Measurements from ENCODE around the gene HRAS. TPM values are rescaled to one million over a fixed set of nuclear protein-coding genes. Genes with fewer than 3 reads are reported as not detected.
"Not testable (repeated sequence)": the region's sequence is repeated elsewhere in the genome, so short reads cannot be mapped to it uniquely, and the experiment has no call there.

Gene HRAS
- total RNA-seq, result 12.9 TPM

GRCh38 chr11:535519-536454 is at the start of gene HRAS:
HRAS (minus strand) TSS chr11:535576.
- DNase-seq (ENCODE audit: low spot score), result peak; percentile 96
- ATAC-seq, result peak; percentile 83

GRCh38 chr11:584287-584686 is 48.9 kb upstream of the HRAS start:
- ATAC-seq (no peak), DNase-seq (ENCODE audit: low spot score) (no peak)

- DNase-seq (ENCODE audit: low spot score) (no peak), ATAC-seq (no peak)
Observed at GRCh38 chr11:581752-582151, 46.4 kb upstream of the HRAS start.

- DNase-seq (ENCODE audit: low spot score) (peak; percentile 75), ATAC-seq (peak; percentile 58)
Observed at GRCh38 chr11:581342-581741, 46.0 kb upstream of the HRAS start.

- ATAC-seq, result peak; percentile 15
Observed at GRCh38 chr11:579830-580601, 44.6 kb upstream of the HRAS start.

GRCh38 chr11:578276-579035 is 43.1 kb upstream of the HRAS start:
- ATAC-seq (peak; percentile 32), DNase-seq (ENCODE audit: low spot score) (peak; percentile 84)

More at GRCh38 chr11:579830-580601, 44.6 kb upstream of the HRAS start:
- DNase-seq (ENCODE audit: low spot score), result peak; percentile 74

- no peak for DNase-seq (ENCODE audit: low spot score)
- no peak for ATAC-seq
Observed at GRCh38 chr11:577611-577894, 42.2 kb upstream of the HRAS start.

- DNase-seq (ENCODE audit: low spot score) (peak; percentile 50), ATAC-seq (no peak)
Observed at GRCh38 chr11:576811-577610, 41.6 kb upstream of the HRAS start.

- ATAC-seq (peak; percentile 77), DNase-seq (ENCODE audit: low spot score) (peak; percentile 96)
Observed at GRCh38 chr11:575996-576768, 40.8 kb upstream of the HRAS start, which contains the start of gene PHRF1. PHRF1 (plus strand) TSS chr11:576470; CDS start chr11:581513, 5,043 bp downstream.

GRCh38 chr11:575313-575995 is 40.1 kb upstream of the HRAS start:
- ATAC-seq, result peak; percentile 68
- peak; percentile 87 for DNase-seq (ENCODE audit: low spot score)

- DNase-seq (ENCODE audit: low spot score) (no peak), ATAC-seq (peak; percentile 0)
Observed at GRCh38 chr11:574632-575312, 39.4 kb upstream of the HRAS start.

GRCh38 chr11:574031-574570 is 38.7 kb upstream of the HRAS start:
- ATAC-seq; DNase-seq (ENCODE audit: low spot score): not testable (repeated sequence)

GRCh38 chr11:573146-573759 is 37.9 kb upstream of the HRAS start:
- ATAC-seq (peak; percentile 1), DNase-seq (ENCODE audit: low spot score) (peak; percentile 75)

GRCh38 chr11:571802-572185 is 36.4 kb upstream of the HRAS start:
- DNase-seq (ENCODE audit: low spot score) (no peak), ATAC-seq (no peak)

- peak; percentile 93 for DNase-seq (ENCODE audit: low spot score)
- ATAC-seq, result peak; percentile 55
Observed at GRCh38 chr11:569158-569885, 33.9 kb upstream of the HRAS start.

GRCh38 chr11:568306-569157 is 33.2 kb upstream of the HRAS start:
- ATAC-seq, result peak; percentile 79
- peak; percentile 97 for DNase-seq (ENCODE audit: low spot score)

Data from left lobe of liver (tissue), 2 donors.